Erythroblast (primary cell): ENCODE measurements around the gene ADK.
"Not testable (repeated sequence)": the region's sequence is repeated elsewhere in the genome, so short reads cannot be mapped to it uniquely, and the experiment has no call there.

Source experiments
- DNase-seq, 2 experiments: peaks; one replicate each; lab custom pipeline; 2025; lab: John Stamatoyannopoulos, UW
- GATA1 ChIP-seq: IDR thresholded peaks from 2 replicates; pipeline ENCODE4 v1.6.1; 2011; ENCODE audit warnings: low read depth, mild to moderate bottlenecking, control low read depth, low read length, moderate library complexity
- POLR2A ChIP-seq: IDR thresholded peaks from 2 replicates; pipeline ENCODE4 v1.6.1; 2011; ENCODE audit warnings: mild to moderate bottlenecking, low read length

Gene ADK

DNA sequence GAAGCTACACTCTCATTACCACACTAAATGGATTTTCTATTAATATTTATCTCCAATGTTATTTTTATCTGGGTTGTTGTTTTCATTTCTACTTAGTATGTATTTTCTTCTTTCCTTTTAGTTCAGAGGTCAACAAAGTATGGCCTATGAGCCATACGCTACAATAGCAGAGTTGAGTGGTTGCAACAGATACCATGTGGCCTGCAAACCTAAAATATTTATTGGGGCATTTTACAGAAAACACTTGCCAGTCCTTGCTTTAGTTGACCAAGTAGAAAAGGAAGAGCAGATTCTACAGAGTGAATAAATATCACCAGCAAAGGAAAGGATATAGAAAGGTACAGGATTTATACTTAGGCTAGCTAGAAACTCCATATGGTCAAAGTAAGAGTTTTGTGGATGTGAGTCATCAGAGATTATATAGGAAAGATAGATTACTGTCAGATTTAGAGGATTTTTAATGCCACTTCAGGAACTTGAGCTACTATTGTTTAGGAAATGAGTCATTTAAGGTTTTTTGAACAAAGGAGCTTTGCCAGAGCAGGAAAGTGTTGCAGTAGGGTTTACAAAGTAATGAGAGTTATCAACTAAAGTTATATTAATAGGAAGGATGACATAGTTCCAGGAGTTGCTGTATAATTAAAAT is 352.1 kb downstream of the ADK start:
- no peak for TF ChIP-seq GATA1
- no peak for TF ChIP-seq POLR2A
- DNase-seq: no peak

- no peak for DNase-seq
- no peak for TF ChIP-seq POLR2A
- TF ChIP-seq GATA1: no peak
These were observed 356.9 kb downstream of the ADK start for GRCh38 chr10:74507951-74508350.

GRCh38 chr10:74510594-74510993 is 359.6 kb downstream of the ADK start:
- no peak for DNase-seq
- no peak for TF ChIP-seq POLR2A

DNA sequence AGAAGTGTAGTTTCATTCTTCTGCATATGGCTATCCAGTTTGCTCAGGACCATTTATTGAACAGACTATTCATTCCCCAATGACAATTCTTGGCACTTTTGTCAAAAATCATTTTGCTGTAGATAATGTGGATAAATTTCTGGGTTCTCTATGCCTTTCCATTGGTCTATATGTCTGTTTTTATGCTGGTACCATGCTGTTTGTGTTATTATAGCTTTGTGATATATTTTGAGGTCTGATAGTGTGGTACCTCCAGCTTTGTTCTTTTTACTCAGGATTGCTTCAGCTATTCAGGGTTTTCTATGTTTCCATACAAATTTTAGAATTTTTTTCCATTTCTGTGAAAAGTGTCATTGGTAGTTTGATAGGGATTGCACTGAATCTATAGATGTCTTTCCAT is 360.0 kb downstream of the ADK start:
- DNase-seq: no peak
- no peak for TF ChIP-seq POLR2A
- TF ChIP-seq GATA1: no peak

- DNase-seq: no peak
- TF ChIP-seq POLR2A (no peak), GATA1 (no peak)
These were observed 363.3 kb downstream of the ADK start for GRCh38 chr10:74514322-74514721.

GRCh38 chr10:74518061-74518460 is 367.0 kb downstream of the ADK start:
- no peak for DNase-seq
- TF ChIP-seq POLR2A (no peak), GATA1 (no peak)

GRCh38 chr10:74521526-74521925 is 370.5 kb downstream of the ADK start:
- DNase-seq: no peak
- TF ChIP-seq POLR2A (no peak), GATA1 (no peak)

DNA sequence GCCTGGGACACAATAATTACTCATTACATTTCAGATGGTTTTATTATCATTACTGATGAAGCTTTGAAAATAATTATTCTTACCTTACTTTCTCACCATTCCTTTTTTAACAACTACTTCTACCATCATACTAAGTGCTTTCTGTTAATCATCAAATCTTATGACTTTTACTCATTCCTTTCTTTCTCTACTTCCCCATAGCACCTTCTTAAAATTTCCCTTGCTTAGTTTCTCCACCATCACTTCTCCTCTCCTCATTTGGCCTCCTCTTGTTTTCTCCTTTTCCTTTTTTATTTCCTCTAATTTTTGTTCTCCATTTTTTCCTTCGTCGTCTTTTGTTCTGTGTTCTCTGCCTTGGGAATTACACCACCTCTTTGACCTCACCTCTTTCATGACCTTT is 372.2 kb downstream of the ADK start:
- TF ChIP-seq GATA1: no peak
- no peak for DNase-seq

- no peak for DNase-seq
These were observed 374.9 kb downstream of the ADK start for GRCh38 chr10:74525885-74526284.

DNA sequence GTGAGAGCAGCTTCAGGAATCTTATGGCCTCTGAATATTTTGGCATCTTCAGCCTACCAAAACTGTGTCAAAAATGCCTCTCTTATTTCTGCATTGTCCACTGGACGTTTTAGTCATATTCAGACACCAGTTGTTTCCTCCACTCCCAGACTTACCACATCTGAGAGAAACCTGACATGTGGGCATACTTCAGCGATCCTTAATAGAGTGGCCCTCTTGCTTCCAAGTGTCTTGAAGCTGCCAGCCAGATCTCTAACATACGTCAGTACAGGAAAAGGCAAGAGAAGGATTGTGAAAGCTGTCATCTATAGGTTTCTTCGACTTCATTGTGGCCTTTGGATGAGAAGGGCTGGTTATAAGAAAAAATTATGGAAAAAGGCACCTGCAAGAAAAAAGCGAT is 376.6 kb downstream of the ADK start:
- DNase-seq: not testable (repeated sequence)

More at GRCh38 chr10:74525885-74526284, 374.9 kb downstream of the ADK start:
- TF ChIP-seq GATA1: no peak
- no peak for TF ChIP-seq POLR2A

- no peak for DNase-seq
- no peak for TF ChIP-seq GATA1
- TF ChIP-seq POLR2A: no peak
These were observed 378.2 kb downstream of the ADK start for GRCh38 chr10:74529205-74529604.

DNA sequence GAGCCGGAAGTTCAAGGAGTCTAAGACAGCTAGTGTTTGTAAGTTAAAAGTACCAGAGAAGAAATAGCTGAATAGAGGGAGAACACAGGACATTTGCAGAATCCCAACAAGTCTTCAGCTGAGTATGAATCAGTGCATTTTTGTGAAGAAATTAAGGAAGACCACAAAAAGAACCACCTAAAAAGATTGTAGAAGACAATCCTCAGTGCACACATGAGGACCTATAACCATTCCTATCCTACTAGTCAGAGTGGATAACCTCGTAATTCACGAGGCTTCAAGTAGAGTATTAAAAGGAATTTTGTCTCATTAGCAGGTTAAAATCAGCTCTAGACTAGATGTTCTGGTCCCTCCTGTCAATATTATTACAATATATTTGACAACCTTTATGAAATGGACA is 380.0 kb downstream of the ADK start:
- no peak for DNase-seq
- TF ChIP-seq POLR2A (no peak), GATA1 (no peak)

DNA sequence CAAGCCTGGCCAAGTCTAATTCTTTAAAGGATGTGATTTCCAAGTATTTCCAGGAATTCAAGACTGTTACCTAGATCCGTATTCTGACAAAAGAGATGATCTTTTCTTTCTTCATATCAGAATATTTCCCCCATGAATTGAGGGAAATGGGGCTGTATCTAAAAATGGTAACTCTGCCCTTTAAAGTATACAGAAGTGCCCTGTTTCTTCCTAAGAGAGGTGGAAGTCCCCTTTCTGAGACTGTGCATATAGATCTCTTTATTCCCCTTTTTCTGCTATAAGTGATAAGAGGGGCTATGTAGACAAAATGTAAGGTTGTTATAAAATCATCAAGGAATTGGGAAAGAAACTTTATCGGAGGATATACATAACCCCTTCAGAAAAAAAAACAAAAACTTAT is 388.3 kb downstream of the ADK start:
- TF ChIP-seq POLR2A (no peak), GATA1 (no peak)
- no peak for DNase-seq

DNA sequence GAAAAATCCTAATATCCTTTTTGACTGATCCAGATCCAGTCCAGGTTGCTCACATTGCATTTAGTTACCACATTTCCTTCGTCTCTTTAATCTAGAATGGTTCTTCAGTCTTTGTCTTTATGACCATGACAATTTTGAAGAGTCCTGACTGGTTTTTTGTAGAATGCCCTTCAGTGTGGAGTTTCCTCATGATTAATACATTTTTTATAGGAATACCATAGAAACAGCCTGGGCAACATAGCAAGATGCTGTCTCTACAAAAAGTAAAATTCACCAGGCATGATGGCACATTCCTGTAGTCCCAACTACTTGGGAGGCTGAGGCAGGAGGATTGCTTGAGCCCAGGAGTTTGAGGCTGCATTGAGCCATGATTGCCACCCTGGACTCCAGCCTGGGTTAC is 390.4 kb downstream of the ADK start:
- no peak for DNase-seq
- TF ChIP-seq GATA1: no peak
- TF ChIP-seq POLR2A: no peak

DNA sequence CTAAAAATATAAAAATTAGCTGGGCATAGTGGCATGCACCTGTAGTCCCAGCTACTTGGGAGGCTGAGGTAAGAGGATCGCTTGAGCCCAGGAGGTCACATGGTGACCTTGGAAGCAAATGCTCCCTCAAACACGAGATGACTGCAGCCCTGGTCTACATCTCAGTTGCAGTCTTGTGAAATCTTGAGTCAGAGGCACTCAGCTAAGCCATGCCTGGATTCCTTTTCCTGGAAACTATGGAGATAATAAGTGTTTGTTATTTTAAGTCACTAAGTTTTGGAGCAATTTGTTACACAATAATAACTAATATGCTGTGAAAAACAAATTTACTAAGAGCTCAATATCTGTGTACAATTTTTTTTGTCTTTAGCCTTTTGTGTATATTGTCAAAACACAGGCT is 391.1 kb downstream of the ADK start:
- TF ChIP-seq POLR2A: no peak
- TF ChIP-seq GATA1: no peak
- no peak for DNase-seq
